Measurements from ENCODE around the gene RBM15B.
"Not testable (repeated sequence)": the region's sequence is repeated elsewhere in the genome, so short reads cannot be mapped to it uniquely, and the experiment has no call there.

RBM15B gene, protein sequence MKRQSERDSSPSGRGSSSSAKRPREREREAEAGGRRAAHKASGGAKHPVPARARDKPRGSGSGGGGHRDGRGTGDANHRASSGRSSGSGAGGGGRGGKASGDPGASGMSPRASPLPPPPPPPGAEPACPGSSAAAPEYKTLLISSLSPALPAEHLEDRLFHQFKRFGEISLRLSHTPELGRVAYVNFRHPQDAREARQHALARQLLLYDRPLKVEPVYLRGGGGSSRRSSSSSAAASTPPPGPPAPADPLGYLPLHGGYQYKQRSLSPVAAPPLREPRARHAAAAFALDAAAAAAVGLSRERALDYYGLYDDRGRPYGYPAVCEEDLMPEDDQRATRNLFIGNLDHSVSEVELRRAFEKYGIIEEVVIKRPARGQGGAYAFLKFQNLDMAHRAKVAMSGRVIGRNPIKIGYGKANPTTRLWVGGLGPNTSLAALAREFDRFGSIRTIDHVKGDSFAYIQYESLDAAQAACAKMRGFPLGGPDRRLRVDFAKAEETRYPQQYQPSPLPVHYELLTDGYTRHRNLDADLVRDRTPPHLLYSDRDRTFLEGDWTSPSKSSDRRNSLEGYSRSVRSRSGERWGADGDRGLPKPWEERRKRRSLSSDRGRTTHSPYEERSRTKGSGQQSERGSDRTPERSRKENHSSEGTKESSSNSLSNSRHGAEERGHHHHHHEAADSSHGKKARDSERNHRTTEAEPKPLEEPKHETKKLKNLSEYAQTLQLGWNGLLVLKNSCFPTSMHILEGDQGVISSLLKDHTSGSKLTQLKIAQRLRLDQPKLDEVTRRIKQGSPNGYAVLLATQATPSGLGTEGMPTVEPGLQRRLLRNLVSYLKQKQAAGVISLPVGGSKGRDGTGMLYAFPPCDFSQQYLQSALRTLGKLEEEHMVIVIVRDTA

DNA sequence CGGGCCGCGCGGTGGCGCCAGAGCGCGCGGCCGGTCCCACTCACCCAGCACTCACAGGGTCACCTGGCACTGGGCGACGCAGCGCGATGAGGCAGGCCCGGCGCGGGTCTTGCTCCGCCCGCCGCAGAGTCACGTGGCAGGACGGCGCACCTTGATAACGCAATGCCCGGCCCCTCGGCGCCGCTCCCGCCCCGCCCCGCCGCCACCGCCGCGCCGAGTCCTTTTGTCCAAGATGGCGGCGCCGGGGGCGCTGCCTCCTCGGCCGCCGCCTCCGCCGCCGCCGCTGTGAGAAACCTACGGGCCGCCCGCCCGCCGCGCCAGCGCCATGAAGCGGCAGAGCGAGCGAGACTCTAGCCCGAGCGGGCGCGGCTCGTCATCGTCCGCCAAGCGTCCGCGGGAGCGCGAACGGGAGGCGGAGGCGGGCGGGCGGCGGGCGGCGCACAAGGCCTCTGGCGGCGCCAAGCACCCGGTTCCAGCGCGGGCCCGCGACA, at the start of gene RBM15B:
TSS of gene RBM15B (plus strand) at position 211 of the 491 bp plus-strand sequence. CDS start at position 326, 115 bp downstream.
- peak; percentile 95 for DNase-seq (ENCODE audit: low spot score)

DNA sequence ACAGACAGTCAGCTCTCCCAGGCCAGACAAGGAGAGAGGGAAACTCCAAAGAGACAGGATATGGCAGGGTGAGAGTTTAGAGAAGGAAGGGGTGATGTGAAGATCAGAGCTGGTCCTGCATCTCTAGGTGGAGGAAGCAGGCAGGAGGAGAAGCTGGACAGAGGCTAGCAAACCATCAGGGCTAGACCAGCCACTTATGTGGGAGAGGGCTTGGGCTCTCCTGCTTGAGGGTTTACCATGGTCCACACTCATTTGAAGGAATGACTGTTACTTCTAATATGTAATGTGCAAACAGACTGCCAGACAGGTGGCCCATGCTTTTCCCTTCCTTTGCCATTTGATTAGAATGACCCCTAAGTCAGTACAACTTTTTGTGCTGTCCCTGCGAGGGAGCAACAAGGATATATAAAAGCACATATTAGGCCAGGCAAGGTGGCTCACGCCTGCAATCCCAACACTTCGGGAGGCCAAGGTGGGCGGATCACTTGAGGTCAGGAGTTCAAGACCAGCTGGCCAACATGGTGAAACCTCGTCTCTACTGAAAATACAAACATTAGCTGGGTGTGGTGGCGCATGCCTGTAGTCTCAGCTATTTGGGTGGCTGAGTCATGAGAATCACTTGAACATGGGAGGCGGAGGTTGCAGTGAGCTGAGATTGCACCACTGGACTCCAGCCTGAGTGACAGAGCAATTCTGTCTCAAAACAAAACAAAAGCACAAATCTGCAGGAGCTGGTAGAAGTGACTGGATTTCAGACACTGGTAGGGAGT, 47.0 kb upstream of the RBM15B start:
- DNase-seq (ENCODE audit: low spot score) = no peak

DNA sequence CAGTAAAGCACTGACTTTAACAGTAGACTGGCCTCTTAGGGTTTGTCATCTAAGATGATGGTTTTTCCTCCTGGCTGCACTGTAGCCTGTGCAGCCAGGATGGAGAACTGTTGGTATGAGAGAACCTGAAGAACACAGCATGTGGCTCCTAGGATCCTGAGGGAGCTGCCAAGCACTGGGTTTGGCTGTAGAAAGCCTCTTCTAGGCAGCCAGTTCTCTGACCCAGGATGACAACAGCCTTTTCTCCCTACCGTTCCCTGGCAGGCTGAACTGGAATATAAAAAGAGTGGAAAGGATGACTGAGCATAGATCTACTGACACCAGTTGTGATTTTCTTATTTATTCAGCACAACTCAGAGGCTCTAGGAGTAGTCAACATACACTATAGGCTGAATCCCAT, 40.3 kb upstream of the RBM15B start:
- DNase-seq (ENCODE audit: low spot score) = peak; percentile 37

DNA sequence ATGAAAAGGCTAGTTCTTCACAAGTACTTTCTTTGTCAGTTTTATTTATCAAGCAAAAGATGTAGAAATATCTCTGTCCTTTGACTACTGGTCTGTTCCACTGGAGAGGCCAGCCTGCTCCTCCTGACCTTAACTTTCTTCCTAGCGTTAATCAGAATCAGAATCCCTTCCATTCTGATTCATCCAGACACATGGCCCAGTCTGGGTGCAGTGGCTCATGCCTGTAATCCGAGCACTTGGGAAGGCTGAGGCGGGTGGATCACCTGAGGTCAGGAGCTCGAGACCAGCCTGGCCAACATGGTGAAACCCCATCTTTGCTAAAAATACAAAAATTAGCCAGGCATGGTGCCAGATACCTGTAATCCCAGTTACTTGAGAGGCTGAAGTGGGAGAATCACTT, 38.0 kb upstream of the RBM15B start:
- DNase-seq (ENCODE audit: low spot score) = no peak

DNA sequence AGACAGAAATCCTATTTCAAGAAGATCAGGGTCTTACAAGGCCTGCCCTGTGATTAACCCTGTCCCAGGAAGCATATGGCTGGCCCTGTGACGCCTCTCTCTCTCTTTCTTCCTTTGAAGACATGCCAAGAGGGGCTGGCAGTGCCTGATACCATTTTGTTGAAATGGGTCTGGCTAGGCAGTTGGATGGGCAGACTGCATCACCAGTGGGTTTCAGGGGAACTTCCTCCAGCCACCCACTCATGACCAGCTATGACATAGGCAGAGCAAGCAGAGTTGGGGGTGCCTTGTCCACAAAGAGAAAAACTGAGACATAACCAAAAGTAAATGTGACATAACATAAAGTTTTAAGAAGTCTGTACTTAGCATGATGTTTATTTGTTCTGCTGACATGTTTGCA, 37.4 kb upstream of the RBM15B start:
- no peak for DNase-seq (ENCODE audit: low spot score)

DNA sequence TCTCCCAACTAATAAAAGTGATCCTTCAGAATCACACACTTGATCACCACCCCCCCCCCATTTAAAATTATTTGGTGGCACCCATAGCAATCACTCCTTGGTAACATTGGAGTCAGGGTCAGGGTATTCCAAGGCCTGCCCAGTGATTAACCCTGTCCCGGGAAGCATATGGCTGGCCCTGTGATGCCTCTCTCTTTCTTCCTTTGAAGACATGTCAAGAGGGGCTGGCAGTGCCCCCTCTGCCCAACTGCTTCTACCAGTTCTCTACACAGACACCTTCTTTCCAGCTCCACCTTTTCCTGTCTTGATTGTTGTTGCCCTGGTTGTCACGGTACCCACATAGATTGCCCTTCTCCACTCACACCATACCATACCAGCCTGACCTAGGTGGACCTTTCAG, 36.9 kb upstream of the RBM15B start:
- no peak for DNase-seq (ENCODE audit: low spot score)

DNA sequence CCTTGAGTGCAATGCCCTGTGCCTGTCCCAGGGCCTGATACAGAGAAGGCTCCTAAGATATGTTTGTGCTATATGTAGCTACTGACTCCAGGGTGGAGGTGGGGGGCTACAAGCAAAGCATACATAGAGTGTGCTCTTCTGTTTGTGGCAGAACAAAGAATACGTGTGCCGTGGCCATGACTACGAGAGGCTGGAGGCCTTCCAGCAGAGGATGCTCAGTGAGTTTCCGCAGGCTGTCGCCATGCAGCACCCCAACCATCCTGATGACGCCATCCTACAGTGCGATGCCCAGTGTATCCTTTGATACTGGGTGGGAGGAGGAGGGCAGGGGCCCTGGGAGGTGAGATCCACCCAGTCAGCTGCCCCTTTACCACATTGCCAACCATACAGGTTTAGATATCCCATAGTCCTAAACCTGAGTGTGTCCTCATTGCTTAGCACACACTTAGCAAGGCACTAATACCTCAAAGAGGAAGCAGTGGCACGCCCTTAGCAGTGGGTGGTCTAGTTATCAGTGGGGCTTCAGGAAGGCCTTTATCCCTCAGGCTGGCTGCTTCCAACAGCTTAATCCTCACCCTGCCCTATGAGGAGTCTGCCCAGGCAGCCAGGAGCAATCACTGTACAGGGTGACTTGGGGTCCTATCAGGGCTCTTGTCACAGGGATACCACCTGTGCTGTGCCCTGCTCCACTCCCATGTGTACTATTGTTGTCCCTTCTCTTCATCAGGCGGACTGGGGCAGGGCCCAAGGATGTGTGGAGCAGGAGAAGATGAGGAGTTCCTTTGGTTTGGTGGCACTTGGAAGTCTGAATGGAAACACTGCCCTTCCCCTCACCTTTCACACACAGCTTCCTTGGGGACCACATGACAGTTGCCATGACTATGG, 36.1 kb upstream of the RBM15B start:
- DNase-seq (ENCODE audit: low spot score) = no peak

DNA sequence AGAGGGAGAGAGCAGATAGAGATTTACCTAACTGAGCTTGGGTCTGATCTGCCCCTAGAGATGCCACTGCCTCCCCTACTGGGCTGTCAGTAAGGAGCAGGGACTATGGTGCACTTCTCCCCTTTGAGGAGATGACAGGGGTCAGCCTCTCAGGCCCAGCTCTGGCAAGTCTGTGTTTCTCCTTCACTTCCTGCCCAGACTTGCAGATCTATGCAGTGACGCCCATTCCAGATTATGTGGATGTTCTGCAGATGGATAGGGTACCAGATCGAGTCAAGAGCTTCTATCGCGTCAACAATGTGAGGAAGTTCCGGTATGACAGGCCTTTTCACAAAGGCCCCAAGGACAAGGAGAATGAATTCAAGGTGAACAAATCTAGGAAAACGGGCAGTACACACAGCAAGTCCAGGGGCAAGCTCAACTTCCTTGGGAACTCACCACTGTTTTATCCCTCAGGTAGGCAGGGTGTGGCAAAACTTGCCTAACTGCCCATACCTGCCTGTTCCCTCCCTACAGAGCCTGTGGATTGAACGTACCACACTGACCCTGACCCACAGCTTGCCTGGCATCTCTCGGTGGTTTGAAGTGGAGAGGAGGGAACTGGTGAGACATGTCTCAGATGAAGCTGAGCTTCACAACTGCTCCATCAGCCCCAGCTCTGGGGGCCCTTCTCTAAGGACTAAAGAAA, 35.0 kb upstream of the RBM15B start:
- DNase-seq (ENCODE audit: low spot score) = no peak

DNA sequence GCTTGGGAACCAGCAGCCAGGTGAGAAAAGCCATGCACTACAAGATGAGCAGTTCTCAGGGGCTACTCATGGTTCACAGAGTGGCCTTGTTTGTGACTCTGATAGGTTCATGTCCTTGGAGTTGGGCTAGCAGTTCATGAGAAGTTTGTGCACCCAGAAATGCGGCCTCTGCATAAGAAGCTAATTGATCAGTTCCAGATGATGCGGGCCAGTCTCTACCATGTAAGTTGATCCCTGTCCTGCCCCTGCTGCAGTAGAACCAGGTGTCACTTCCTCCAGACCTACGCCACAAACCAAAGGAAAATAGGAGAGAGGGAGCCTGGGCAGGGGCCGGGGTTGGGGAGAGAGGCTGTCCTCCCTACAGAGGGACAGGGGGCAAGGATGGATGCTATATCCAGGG, 33.2 kb upstream of the RBM15B start:
- DNase-seq (ENCODE audit: low spot score) = no peak

DNA sequence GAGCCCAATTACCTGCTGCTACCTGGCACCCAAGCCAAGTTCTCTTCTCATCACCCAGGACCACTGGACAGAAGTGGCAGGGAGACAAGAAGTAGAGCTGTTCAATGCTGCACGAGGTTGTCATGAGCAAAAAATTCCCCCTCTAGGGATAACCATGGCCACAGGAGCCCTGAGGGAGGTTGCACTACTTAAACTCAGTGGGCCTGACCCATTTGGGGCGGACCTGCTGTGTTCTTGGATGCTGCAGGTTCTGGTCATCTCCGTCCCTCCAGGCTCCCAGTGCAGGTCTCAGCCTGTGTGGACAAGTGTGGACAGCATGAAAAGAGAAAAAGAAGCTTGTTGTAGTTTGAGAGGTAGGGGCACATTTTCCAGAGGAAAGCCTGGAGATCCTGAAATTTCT, 32.1 kb upstream of the RBM15B start:
- DNase-seq (ENCODE audit: low spot score) = no peak

DNA sequence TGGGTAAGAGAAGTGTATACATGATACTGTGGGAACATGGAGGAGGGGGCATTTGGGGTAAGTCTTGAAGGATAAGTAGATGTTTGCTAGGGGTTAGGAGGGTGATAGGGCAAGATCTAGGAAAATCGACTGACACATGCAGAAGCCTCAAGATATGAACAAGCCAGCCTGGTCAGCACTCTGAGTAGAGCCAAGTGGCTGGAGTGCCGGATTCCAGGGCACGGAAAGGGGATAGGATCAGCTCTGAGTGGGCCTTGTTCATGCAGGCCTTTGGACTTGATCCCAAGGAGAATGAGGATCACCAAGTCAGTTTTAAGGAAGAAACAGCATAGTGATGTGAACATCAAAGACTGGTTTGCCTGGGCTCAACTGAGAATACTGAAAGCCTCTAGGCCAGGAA, 30.3 kb upstream of the RBM15B start:
- DNase-seq (ENCODE audit: low spot score) = no peak

DNA sequence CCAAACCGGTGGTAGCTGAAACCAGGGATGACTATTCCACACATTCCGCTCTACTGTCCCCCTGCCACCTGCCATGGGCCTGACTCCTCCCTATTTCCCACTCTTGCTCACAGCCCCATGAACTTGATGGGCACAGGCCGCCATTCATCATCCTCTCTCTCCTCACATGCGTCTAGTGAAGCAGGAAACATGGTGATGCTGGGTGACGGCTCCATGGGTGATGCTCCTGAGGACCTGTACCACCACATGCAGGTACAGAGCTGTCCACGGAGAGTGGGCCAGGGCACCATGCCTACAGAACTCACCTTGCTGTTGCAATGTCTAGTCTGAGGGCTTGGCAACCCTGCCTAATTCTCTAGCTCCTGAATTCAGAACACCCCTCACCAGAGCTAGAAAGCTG, 29.3 kb upstream of the RBM15B start:
- no peak for DNase-seq (ENCODE audit: low spot score)

DNA sequence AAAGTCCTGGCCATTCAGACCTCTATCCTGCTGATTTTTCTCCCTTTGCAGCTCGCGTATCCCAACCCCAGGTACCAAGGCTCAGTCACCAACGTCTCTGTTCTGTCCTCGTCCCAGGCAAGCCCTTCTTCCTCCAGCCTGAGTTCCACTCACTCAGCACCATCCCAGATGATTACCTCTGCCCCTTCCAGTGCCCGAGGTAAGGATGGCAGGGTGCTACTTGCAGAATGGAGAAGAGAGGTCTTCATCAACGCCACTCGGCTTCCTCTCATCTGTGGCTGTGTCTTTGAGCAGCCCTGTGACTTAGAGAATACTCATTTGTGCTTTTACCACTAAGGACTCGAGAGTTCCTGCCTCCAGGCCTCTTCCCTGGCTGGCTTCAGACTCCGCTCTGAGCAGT, 28.6 kb upstream of the RBM15B start:
- no peak for DNase-seq (ENCODE audit: low spot score)

DNA sequence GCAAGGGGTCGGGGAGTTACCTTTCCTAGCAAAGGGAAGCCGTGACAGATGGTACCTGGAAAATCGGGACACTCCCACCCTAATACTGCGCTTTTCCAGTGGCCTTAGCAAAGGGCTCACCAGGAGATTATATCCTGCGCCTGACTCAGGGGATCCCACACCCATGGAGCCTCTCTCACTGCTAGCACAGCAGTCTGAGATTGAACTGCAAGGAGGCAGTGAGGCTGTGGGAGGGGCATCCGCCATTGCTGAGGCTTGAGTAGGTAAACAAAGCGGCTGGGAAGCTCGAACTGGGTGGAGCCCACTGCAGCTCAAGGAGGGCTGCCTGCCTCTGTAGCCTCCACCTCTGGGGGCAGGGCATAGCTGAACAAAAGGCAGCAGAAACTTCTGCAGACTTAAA, 22.8 kb upstream of the RBM15B start:
- not testable (repeated sequence) for DNase-seq (ENCODE audit: low spot score)

DNA sequence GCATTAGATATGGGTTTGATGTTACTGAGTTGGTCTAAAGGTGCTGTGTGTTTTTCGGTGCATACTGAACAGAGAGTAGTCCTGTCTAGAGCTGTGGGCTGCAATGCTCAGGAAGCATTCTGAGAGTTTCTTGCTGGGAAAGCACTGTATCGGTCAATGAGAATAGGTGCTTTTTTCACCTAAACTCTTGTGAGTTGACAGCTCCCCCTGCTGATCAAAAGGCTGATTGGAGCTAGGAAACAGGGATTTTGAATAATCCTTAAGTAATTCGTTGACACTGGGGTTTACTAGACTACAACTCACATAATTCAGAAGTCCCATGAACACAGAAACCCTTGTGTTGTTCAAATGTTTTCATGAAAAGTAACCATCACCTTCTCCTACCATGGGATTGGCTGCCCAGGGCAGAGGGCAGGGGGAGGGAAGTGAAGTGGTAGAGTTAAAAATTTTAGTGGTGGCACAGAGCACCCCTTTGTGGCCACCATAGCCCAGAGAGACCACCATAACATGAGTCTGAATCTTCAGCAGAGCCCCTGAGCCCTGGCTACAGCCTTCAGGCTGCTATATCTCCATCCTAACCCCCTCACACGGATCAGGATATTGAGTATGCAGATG, 19.0 kb upstream of the RBM15B start:
- peak; percentile 79 for DNase-seq (ENCODE audit: low spot score)

DNA sequence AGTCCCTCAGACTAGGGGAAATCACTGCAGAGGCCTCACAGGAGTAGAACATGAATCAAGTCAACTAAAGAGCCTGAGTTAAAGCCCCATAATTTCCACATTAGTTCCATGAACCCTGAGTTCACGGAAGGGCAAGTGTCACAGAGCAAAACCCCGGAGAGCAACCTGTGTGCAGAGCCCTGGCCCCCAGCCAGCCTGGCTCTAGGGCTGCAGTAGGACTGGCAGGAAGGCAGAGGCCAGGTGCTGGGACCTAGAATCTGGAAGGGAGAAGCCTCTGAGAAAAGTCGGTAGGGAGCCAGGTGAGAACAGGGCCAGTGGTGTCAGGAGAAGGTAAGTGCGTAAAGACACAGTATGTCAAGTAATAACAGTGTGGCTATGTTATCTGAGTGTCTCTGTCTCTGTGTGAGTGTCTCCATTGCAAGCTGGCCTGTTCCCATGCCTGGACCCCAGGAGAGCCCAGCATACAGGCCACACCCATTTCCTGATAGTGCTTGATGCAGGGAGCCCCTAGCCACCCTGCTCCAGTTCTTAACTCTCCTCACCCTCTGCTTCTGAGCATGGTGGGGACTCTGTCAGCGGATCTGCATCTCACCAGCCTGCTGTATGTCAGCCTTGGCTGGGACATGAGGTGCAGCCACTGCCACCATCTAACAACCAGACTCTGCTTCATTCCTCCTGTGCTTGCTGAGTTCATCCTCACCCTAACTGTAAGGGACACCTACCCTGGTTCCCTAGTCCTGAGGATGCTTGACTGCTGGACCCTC, 17.2 kb upstream of the RBM15B start:
- DNase-seq (ENCODE audit: low spot score) = no peak

DNA sequence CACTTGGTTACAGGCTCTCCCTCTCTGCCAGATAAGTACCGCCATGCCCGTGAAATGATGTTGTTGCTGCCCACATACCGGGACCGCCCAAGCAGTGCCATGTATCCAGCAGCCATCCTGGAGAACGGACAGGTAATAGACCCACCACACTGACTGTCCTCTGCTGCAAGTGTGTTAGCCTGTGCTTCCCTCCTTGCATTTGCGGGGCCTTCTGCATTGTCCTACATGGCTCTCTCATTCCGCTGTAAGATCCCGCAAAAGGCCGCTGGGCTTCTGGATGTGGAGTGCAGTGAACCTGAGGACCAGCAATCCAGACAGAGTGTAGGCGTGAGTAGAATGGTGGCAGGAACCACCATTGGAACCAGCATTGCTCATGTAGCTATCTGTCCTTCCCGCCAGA, 16.6 kb upstream of the RBM15B start:
- DNase-seq (ENCODE audit: low spot score) = no peak

DNA sequence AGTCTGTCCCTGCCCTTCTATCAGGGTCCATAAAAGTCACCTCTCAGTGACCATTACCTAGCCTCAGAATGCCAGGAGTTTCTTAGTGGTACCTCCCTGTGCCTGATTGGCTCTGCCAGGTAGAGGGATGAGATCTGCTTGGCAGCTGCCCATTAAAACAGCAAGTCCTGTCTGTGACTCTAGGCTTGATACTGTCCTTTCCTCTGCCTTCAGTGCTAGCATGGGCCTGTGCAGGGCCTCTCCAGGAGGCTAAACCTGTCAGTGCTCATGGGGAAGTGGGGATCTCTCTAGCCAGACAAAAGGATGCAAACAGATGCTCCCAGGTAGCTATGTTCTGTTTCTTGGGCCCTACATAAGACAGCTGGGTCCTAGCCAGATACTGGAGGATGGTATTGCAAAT, 15.9 kb upstream of the RBM15B start:
- DNase-seq (ENCODE audit: low spot score) = no peak

DNA sequence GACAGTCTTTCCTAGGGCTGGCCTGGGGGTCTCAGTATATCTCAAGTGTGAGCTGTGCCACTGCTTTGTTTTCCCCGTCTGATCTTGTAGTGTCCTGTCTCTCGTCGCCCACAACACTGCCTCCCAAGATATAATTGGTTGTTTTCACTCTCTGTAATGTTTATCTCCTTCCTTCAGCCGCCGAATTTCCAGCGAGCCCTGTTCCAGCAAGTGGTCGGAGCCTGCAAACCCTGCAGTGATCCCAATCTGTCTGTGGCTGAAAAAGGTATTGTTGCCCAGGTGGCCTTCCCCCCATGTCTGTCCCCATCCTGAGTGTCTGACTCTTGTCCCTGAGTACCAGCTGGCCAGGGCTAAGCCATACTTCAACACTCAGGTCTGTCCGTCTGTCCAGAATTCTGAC, 15.5 kb upstream of the RBM15B start:
- no peak for DNase-seq (ENCODE audit: low spot score)

All from pons (tissue), 1 donor.